GM23338 (cell line): ENCODE results near the gene CENPO. TPM values are rescaled to one million over a fixed set of nuclear protein-coding genes. Genes with fewer than 3 reads are reported as not detected.

Source experiments
- ATAC-seq: fragments of 200-7000 bp; cut with Tn5 transposase; 3 replicates; pipeline ENCODE4 v1.9.1; 2020
- DNase-seq: peaks from one replicate; pipeline ENCODE4 v3.0.0-alpha.2; 2015; ENCODE audit warnings: low spot score
- H2AFZ ChIP-seq: fragments of 200-600 bp; sonication (generic); 2 replicates; pipeline ENCODE4 v1.8.0; 2016; ENCODE audit warnings: antibody characterized with exemption, mild to moderate bottlenecking, moderate library complexity
- H3F3A ChIP-seq: fragments of 200-600 bp; sonication (generic); replicated peaks from 2 replicates; pipeline ENCODE4 v1.8.0; 2017; ENCODE audit warnings: antibody characterized with exemption, mixed run types, low read depth
- H3K27ac ChIP-seq: fragments of 200-600 bp; sonication (generic); 2 replicates; pipeline ENCODE4 v1.6.1; 2016; ENCODE audit warnings: low read depth
- H3K27me3 ChIP-seq: fragments of 200-600 bp; sonication (generic); 2 replicates; pipeline ENCODE4 v1.8.0; 2016; ENCODE audit warnings: mild to moderate bottlenecking, mixed run types, moderate library complexity; ENCODE audit not compliant: insufficient read depth
- H3K36me3 ChIP-seq: fragments of 200-600 bp; sonication (generic); 2 replicates; pipeline ENCODE4 v1.8.0; 2016; ENCODE audit warnings: mild to moderate bottlenecking; ENCODE audit not compliant: insufficient read depth
- H3K4me1 ChIP-seq: fragments of 200-600 bp; sonication (generic); 2 replicates; pipeline ENCODE4 v1.8.0; 2016; ENCODE audit warnings: mild to moderate bottlenecking, moderate library complexity; ENCODE audit not compliant: insufficient read depth
- H3K4me2 ChIP-seq: fragments of 200-600 bp; sonication (generic); 2 replicates; pipeline ENCODE4 v1.7.1; 2017; ENCODE audit warnings: mixed run types
- H3K4me3 ChIP-seq: fragments of 200-600 bp; sonication (generic); 2 replicates; pipeline ENCODE4 v1.6.1; 2016; ENCODE audit warnings: mixed run types
- H3K79me2 ChIP-seq: fragments of 200-600 bp; sonication (generic); replicated peaks from 2 replicates; pipeline ENCODE4 v1.8.0; 2017; ENCODE audit warnings: mild to moderate bottlenecking; ENCODE audit not compliant: insufficient read depth
- H3K9me2 ChIP-seq: fragments of 200-600 bp; sonication (generic); 2 replicates; pipeline ENCODE4 v1.8.0; 2017; ENCODE audit not compliant: insufficient read depth
- H4K20me1 ChIP-seq: fragments of 200-600 bp; sonication (generic); replicated peaks from 2 replicates; pipeline ENCODE4 v1.8.0; 2017; ENCODE audit warnings: mild to moderate bottlenecking; ENCODE audit not compliant: insufficient read depth
- H3K27ac Mint-ChIP-seq: 2 replicates; pipeline ENCODE4 v1.8.0; 2020; ENCODE audit warnings: inconsistent platforms, mild to moderate bottlenecking, moderate library complexity, mixed read lengths
- H3K27me3 Mint-ChIP-seq: 3 replicates; pipeline ENCODE4 v1.8.0; 2022; ENCODE audit warnings: low read depth, mild to moderate bottlenecking, moderate library complexity, mixed read lengths, inconsistent platforms; ENCODE audit not compliant: insufficient read depth, poor library complexity
- H3K36me3 Mint-ChIP-seq: 3 replicates; pipeline ENCODE4 v1.8.0; 2021; ENCODE audit warnings: low read depth, mild to moderate bottlenecking, inconsistent platforms, moderate library complexity, mixed read lengths
- H3K4me1 Mint-ChIP-seq: 3 replicates; pipeline ENCODE4 v1.8.0; 2020; ENCODE audit warnings: mild to moderate bottlenecking, inconsistent platforms, mixed read lengths
- H3K4me3 Mint-ChIP-seq: 3 replicates; pipeline ENCODE4 v1.8.0; 2021; ENCODE audit warnings: moderate library complexity, mild to moderate bottlenecking, inconsistent platforms, mixed read lengths
- H3K9me3 Mint-ChIP-seq: 3 replicates; pipeline ENCODE4 v1.8.0; 2020; ENCODE audit warnings: moderate library complexity, mild to moderate bottlenecking, inconsistent platforms, mixed read lengths
- CREB1 ChIP-seq: fragments of 250-450 bp; sonication (Bioruptor Pico); IDR thresholded peaks from 2 replicates; pipeline ENCODE4 v1.5.0; 2020; ENCODE audit warnings: low read depth, mild to moderate bottlenecking, moderate library complexity
- EZH2phosphoT487 ChIP-seq: fragments of 200-600 bp; sonication (generic); IDR thresholded peaks from one replicate; pipeline ENCODE4 v1.8.1; 2018; ENCODE audit warnings: antibody characterized with exemption; ENCODE audit not compliant: unreplicated experiment
- POLR2AphosphoS5 ChIP-seq: IDR thresholded peaks from 2 replicates; pipeline ENCODE4 v1.6.1; 2016; ENCODE audit warnings: antibody characterized with exemption, low read depth
- STAT1 ChIP-seq: IDR thresholded peaks from one replicate; pipeline ENCODE4 v1.6.1; 2016; ENCODE audit warnings: antibody characterized with exemption; ENCODE audit not compliant: unreplicated experiment
- ZNF114 ChIP-seq: fragments of 250-450 bp; sonication (Bioruptor Pico); IDR thresholded peaks from 2 replicates; pipeline ENCODE4 v1.5.0; 2020; ENCODE audit warnings: mild to moderate bottlenecking, moderate library complexity
- polyA plus RNA-seq: library from polyadenylated mRNA; unstranded; fragments of >200 nt; fragmentation: Nextera tagmentation; extraction: Ambion mirVana; gene quantifications from 2 replicates; pipeline ENCODE4 v1.2.1, GENCODE V29; 2016
- total RNA-seq: library from RNA; depleted of rRNA; stranded (reverse); fragments of >200 nt; shearing (Covaris generic); gene quantifications from 2 replicates; pipeline ENCODE4 v1.2.3, GENCODE V29; 2014
- TF ChIP-seq, protein P1 (sequence below): fragments of 250-450 bp; sonication (Bioruptor Pico); IDR thresholded peaks from 2 replicates; pipeline ENCODE4 v1.5.0; 2020; ENCODE audit warnings: mild to moderate bottlenecking, moderate library complexity
- TF ChIP-seq, protein P2 (sequence below): IDR thresholded peaks from one replicate; pipeline ENCODE4 v1.6.1; 2018; ENCODE audit warnings: antibody characterized with exemption; ENCODE audit not compliant: unreplicated experiment

The CENPO gene
- total and polyA plus RNA-seq, 2 experiments from 2014 or later: 27.0 to 44.7 TPM

- H3K79me2 ChIP-seq: no peaks in the 10 kb centered on the region
- no peaks in the 10 kb centered on the region for H3K36me3 ChIP-seq
- H3K4me3 ChIP-seq: no peak overlapping the region
- no peaks in the 10 kb centered on the region for H3K4me1 ChIP-seq
- H3F3A ChIP-seq: no peaks in the 10 kb centered on the region
- no peaks in the 10 kb centered on the region for H3K9me2 ChIP-seq
- Mint-ChIP-seq H3K9me3 (peaks cover under 1% of the 10 kb centered on the region; the same call in 1 of the 3 replicates), H3K4me1 (no peaks in the 10 kb centered on the region), H3K27me3 (peaks cover 2% of the 10 kb centered on the region), H3K4me3 (no peak overlapping the region), H3K36me3 (peaks cover under 1% of the 10 kb centered on the region), H3K27ac (no peak overlapping the region)
- ATAC-seq (no peak), DNase-seq (no peak)
- TF ChIP-seq CREB1 (no peak), POLR2AphosphoS5 (no peak), STAT1 (no peak), ZNF114 (CRISPR knock-in tag) (no peak), EZH2phosphoT487 (no peak)
- TF ChIP-seq, protein P1, sequence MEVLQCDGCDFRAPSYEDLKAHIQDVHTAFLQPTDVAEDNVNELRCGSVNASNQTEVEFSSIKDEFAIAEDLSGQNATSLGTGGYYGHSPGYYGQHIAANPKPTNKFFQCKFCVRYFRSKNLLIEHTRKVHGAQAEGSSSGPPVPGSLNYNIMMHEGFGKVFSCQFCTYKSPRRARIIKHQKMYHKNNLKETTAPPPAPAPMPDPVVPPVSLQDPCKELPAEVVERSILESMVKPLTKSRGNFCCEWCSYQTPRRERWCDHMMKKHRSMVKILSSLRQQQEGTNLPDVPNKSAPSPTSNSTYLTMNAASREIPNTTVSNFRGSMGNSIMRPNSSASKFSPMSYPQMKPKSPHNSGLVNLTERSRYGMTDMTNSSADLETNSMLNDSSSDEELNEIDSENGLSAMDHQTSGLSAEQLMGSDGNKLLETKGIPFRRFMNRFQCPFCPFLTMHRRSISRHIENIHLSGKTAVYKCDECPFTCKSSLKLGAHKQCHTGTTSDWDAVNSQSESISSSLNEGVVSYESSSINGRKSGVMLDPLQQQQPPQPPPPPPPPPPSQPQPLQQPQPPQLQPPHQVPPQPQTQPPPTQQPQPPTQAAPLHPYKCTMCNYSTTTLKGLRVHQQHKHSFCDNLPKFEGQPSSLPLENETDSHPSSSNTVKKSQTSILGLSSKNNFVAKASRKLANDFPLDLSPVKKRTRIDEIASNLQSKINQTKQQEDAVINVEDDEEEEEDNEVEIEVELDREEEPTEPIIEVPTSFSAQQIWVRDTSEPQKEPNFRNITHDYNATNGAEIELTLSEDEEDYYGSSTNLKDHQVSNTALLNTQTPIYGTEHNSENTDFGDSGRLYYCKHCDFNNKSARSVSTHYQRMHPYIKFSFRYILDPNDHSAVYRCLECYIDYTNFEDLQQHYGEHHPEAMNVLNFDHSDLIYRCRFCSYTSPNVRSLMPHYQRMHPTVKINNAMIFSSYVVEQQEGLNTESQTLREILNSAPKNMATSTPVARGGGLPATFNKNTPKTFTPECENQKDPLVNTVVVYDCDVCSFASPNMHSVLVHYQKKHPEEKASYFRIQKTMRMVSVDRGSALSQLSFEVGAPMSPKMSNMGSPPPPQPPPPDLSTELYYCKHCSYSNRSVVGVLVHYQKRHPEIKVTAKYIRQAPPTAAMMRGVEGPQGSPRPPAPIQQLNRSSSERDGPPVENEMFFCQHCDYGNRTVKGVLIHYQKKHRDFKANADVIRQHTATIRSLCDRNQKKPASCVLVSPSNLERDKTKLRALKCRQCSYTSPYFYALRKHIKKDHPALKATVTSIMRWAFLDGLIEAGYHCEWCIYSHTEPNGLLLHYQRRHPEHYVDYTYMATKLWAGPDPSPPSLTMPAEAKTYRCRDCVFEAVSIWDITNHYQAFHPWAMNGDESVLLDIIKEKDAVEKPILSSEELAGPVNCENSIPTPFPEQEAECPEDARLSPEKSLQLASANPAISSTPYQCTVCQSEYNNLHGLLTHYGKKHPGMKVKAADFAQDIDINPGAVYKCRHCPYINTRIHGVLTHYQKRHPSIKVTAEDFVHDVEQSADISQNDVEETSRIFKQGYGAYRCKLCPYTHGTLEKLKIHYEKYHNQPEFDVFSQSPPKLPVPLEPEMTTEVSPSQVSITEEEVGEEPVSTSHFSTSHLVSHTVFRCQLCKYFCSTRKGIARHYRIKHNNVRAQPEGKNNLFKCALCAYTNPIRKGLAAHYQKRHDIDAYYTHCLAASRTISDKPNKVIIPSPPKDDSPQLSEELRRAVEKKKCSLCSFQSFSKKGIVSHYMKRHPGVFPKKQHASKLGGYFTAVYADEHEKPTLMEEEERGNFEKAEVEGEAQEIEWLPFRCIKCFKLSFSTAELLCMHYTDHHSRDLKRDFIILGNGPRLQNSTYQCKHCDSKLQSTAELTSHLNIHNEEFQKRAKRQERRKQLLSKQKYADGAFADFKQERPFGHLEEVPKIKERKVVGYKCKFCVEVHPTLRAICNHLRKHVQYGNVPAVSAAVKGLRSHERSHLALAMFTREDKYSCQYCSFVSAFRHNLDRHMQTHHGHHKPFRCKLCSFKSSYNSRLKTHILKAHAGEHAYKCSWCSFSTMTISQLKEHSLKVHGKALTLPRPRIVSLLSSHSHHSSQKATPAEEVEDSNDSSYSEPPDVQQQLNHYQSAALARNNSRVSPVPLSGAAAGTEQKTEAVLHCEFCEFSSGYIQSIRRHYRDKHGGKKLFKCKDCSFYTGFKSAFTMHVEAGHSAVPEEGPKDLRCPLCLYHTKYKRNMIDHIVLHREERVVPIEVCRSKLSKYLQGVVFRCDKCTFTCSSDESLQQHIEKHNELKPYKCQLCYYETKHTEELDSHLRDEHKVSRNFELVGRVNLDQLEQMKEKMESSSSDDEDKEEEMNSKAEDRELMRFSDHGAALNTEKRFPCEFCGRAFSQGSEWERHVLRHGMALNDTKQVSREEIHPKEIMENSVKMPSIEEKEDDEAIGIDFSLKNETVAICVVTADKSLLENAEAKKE (CRISPR knock-in tag): no peak
- TF ChIP-seq, protein P2, sequence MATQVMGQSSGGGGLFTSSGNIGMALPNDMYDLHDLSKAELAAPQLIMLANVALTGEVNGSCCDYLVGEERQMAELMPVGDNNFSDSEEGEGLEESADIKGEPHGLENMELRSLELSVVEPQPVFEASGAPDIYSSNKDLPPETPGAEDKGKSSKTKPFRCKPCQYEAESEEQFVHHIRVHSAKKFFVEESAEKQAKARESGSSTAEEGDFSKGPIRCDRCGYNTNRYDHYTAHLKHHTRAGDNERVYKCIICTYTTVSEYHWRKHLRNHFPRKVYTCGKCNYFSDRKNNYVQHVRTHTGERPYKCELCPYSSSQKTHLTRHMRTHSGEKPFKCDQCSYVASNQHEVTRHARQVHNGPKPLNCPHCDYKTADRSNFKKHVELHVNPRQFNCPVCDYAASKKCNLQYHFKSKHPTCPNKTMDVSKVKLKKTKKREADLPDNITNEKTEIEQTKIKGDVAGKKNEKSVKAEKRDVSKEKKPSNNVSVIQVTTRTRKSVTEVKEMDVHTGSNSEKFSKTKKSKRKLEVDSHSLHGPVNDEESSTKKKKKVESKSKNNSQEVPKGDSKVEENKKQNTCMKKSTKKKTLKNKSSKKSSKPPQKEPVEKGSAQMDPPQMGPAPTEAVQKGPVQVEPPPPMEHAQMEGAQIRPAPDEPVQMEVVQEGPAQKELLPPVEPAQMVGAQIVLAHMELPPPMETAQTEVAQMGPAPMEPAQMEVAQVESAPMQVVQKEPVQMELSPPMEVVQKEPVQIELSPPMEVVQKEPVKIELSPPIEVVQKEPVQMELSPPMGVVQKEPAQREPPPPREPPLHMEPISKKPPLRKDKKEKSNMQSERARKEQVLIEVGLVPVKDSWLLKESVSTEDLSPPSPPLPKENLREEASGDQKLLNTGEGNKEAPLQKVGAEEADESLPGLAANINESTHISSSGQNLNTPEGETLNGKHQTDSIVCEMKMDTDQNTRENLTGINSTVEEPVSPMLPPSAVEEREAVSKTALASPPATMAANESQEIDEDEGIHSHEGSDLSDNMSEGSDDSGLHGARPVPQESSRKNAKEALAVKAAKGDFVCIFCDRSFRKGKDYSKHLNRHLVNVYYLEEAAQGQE: no peak
- H3K27ac ChIP-seq: no peak overlapping the region
- no peaks in the 10 kb centered on the region for H3K27me3 ChIP-seq
- 0 out of 2 replicates have a peak, but pooled peaks cover 3% of the 10 kb centered on the region for H4K20me1 ChIP-seq
- no peak overlapping the region for H2AFZ ChIP-seq
- H3K4me2 ChIP-seq: no peak overlapping the region
These were observed 61.9 kb downstream of the CENPO start for GRCh38 chr2:24855022-24855622.
